Pancreas (tissue), 10 donors: Measurements from ENCODE around the gene ATP9B. TPM values are rescaled to one million over a fixed set of nuclear protein-coding genes. Genes with fewer than 3 reads are reported as not detected.
A peak's percentile ranks its signal among the peaks of the same experiment; 100 is the strongest.
"Not testable (repeated sequence)": the region's sequence is repeated elsewhere in the genome, so short reads cannot be mapped to it uniquely, and the experiment has no call there.

ENCODE experiments used
- ATAC-seq, 4 donors: fragments of 200-7000 bp; cut with Tn5 transposase; one replicate each; pipeline versions ENCODE4 v1.8.0 to v1.9.1; 2020; ENCODE audit warnings: mild to moderate bottlenecking in 4 of 4, moderate library complexity in 4 of 4
- DNase-seq, 6 donors: peaks; one replicate each; pipeline ENCODE4 v3.0.0-alpha.2; 2020
- FAIRE-seq: peaks from 2 replicates; lab custom pipeline; 2012; peaks lifted over from hg19 to GRCh38; lab: Jason Lieb, UNC
- H3K27ac ChIP-seq, 4 donors: fragments of 200-600 bp; sonication (generic); 1 replicate in 3 of 4; 2 replicates in 1 of 4; pipeline versions ENCODE4 v1.5.0 to v1.8.0; 2020
- H3K27me3 ChIP-seq, 4 donors: fragments of 200-600 bp; one replicate each; pipeline ENCODE4 v1.8.0; 2021
- H3K36me3 ChIP-seq, 3 donors: fragments of 200-600 bp; sonication (generic) in 1 of 3; one replicate each; pipeline versions ENCODE4 v1.5.0 to v1.8.0; 2020 to 2021
- H3K4me1 ChIP-seq, 3 donors: fragments of 200-600 bp; one replicate each; pipeline ENCODE4 v1.8.0; 2021
- H3K4me3 ChIP-seq, 4 donors: fragments of 200-600 bp; sonication (generic) in 2 of 4; one replicate each; pipeline versions ENCODE4 v1.5.0 to v1.8.0; 2020 to 2021
- H3K9me3 ChIP-seq, 4 donors: fragments of 200-600 bp; one replicate each; pipeline ENCODE4 v1.8.0; 2021
- CTCF ChIP-seq, 4 donors: fragments of 200-600 bp; sonication (generic) in 3 of 4; IDR thresholded peaks; one replicate each; pipeline versions ENCODE4 v1.5.0 to v1.8.0; 2021; ENCODE audit warnings: antibody characterized with exemption in 4 of 4
- WGBS, 2 donors: extraction: QIAGEN DNeasy Blood & Tissue Kit; methylation state at CpG; one replicate each; pipeline ENCODE4 v1.1.7; 2013; 5-methylcytosine and 5-hydroxymethylcytosine counted together
- intact Hi-C, 3 donors: fragments of 100-400 bp; cut with DNase I; formaldehyde crosslinking; loops; one replicate each; pipeline versions ENCODE4 v1.11.1 to v1.14.2; 2022
- polyA plus RNA-seq, 2 donors: library from polyadenylated mRNA; stranded (reverse); fragments of 200-250 nt; gene quantifications; one replicate each; pipeline ENCODE4 v1.2.3, GENCODE V29; 2013
- total RNA-seq, 6 donors: library from RNA; stranded (reverse); fragmentation: NEBNext Ultra II Directional in 4 of 6; extraction: Animal tissue kit (Norgen Biotek cat#: 25700) in 4 of 6; gene quantifications; one replicate each; pipeline versions ENCODE4 v1.2.1 to v1.2.4, GENCODE V29; 2021 to 2023
- donor health status: healthy with polysubstance abuse.
- donor health status: DM: no; HTN: no; CAD: no; lungs with moderate emphysema.
- donor health status: DM: no; HTN: no; CAD: no.
- donor health status: control.
- donor health status: control.
- donor health status: Bipolar disorder and iron deficiency.
- donor health status: DM: yes; HTN: yes; CAD: no.
- donor health status: DM: no; HTN: no; CAD: no.
- donor health status: DM: no; HTN: no; CAD: no.
- donor health status: DM: yes; HTN: yes; CAD: no.

ATP9B gene
- total and polyA plus RNA-seq, 8 donors: 10.2 to 19.0 (median 15.5) TPM

GRCh38 chr18:79070486-79070885 lies 1.3 kb downstream of the ATP9B start:
- H3K27ac ChIP-seq: no peak overlapping the region
- ATAC-seq (no peak), FAIRE-seq (no peak), DNase-seq (no peak)
- H3K9me3 ChIP-seq: no peaks in the 10 kb centered on the region
- intact Hi-C loops: no loop called here
- TF ChIP-seq CTCF (IDR thresholded peaks at IDR 0.05): no peak
- WGBS, 2 donors: 83 to 90% methylated on average over 3 of the region's 3 CpGs
- no peaks in the 10 kb centered on the region for H3K36me3 ChIP-seq
- peaks cover 0 to 13% (median 11%) of the 10 kb centered on the region in 3 donors for H3K4me1 ChIP-seq
- H3K27me3 ChIP-seq: no peaks in the 10 kb centered on the region
- H3K4me3 ChIP-seq: peak overlapping the region in 2 of 4 donors; percentile 99 to 100

GRCh38 chr18:79071037-79071436 lies 1.8 kb downstream of the ATP9B start:
- Histone ChIP-seq H3K27me3 (no peaks in the 10 kb centered on the region), H3K9me3 (no peaks in the 10 kb centered on the region), H3K4me1 (peaks cover 0 to 13% (median 11%) of the 10 kb centered on the region in 3 donors), H3K4me3 (peak overlapping the region in 1 of 4 donors; percentile 100), H3K27ac (no peak overlapping the region), H3K36me3 (no peaks in the 10 kb centered on the region)
- no peak for TF ChIP-seq CTCF (IDR thresholded peaks at IDR 0.05)
- WGBS, 2 donors: 96 to 100% methylated on average over 1 of the region's 1 CpG
- intact Hi-C loops: no loop called here
- ATAC-seq (no peak), DNase-seq (no peak), FAIRE-seq (no peak)

GRCh38 chr18:79071503-79072210 lies 2.5 kb downstream of the ATP9B start:
- no peak for DNase-seq
- no peak overlapping the region for H3K4me3 ChIP-seq
- TF ChIP-seq CTCF (IDR thresholded peaks at IDR 0.05): no peak
- no peaks in the 10 kb centered on the region for H3K27me3 ChIP-seq
- H3K4me1 ChIP-seq: peaks cover 0 to 13% (median 11%) of the 10 kb centered on the region in 3 donors
- H3K27ac ChIP-seq: no peak overlapping the region
- H3K36me3 ChIP-seq: no peaks in the 10 kb centered on the region
- intact Hi-C loops: no loop called here
- FAIRE-seq: no peak
- WGBS, 2 donors: 89 to 95% methylated on average over 3 of the region's 3 CpGs
- no peaks in the 10 kb centered on the region for H3K9me3 ChIP-seq
- ATAC-seq: no peak

GRCh38 chr18:79072655-79073054 lies 3.5 kb downstream of the ATP9B start:
- H3K9me3 ChIP-seq, H3K27ac ChIP-seq, H3K36me3 ChIP-seq, FAIRE-seq, ATAC-seq, intact Hi-C loops, H3K27me3 ChIP-seq, H3K4me3 ChIP-seq: not testable (repeated sequence)
- DNase-seq: peak in 1 of 6 donors; percentile 62
- WGBS, 2 donors: 98% methylated on average over 27 of the region's 27 CpGs
- H3K4me1 ChIP-seq: peaks cover 0 to 13% (median 11%) of the 10 kb centered on the region in 3 donors

- DNase-seq (no peak), FAIRE-seq (no peak), ATAC-seq (no peak)
- intact Hi-C loops: no loop called here
- Histone ChIP-seq H3K27ac (no peak overlapping the region), H3K9me3 (no peaks in the 10 kb centered on the region), H3K36me3 (no peaks in the 10 kb centered on the region), H3K27me3 (no peaks in the 10 kb centered on the region), H3K4me3 (no peak overlapping the region), H3K4me1 (no peaks in the 10 kb centered on the region)
- WGBS, 2 donors: 80 to 95% methylated on average over 1 of the region's 1 CpG
- TF ChIP-seq CTCF (IDR thresholded peaks at IDR 0.05): no peak
Observed at GRCh38 chr18:79077181-79077580, 8.0 kb downstream of the ATP9B start.

GRCh38 chr18:79078791-79079190 lies 9.6 kb downstream of the ATP9B start:
- H3K4me1 ChIP-seq, H3K9me3 ChIP-seq, H3K27me3 ChIP-seq, intact Hi-C loops, H3K36me3 ChIP-seq, ATAC-seq, H3K27ac ChIP-seq, DNase-seq, FAIRE-seq, H3K4me3 ChIP-seq: not testable (repeated sequence)
- WGBS, 2 donors: 98 to 99% methylated on average over 5 of the region's 5 CpGs
